Stimulated activated CD4-positive, alpha-beta T cell treated with anti-CD3 and anti-CD28 coated beads, Interleukin-12 subunit alpha, Interleukin-12 subunit beta, amount 100 ng/mL, for 4 hours (primary cell): Measurements from ENCODE around the gene WWC1.
A peak's percentile ranks its signal among the peaks of the same experiment; 100 is the strongest.

Source experiments
- DNase-seq: peaks from one replicate; pipeline ENCODE4 v3.0.0-alpha.2; 2020

Gene WWC1

GRCh38 chr5:168451565-168451964 is 160.1 kb downstream of the WWC1 start:
- DNase-seq: no peak

DNA sequence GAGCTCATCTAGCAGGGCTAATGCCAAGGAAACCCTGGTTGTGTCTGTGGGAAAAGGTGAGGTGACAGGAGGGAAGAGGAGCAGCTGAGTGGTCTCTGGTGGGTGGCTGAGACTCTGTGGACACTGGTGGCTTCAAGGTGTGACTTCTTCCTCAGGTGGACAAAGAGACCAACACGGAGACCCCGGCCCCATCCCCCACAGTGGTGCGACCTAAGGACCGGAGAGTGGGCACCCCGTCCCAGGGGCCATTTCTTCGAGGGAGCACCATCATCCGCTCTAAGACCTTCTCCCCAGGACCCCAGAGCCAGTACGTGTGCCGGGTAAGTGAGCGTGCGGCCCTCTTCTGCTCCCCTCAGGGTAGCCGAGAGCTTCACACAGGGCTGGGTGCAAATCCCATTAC is 163.8 kb downstream of the WWC1 start:
- DNase-seq: no peak

- DNase-seq: no peak
Observed at GRCh38 chr5:168457542-168457941, 166.1 kb downstream of the WWC1 start.

DNA sequence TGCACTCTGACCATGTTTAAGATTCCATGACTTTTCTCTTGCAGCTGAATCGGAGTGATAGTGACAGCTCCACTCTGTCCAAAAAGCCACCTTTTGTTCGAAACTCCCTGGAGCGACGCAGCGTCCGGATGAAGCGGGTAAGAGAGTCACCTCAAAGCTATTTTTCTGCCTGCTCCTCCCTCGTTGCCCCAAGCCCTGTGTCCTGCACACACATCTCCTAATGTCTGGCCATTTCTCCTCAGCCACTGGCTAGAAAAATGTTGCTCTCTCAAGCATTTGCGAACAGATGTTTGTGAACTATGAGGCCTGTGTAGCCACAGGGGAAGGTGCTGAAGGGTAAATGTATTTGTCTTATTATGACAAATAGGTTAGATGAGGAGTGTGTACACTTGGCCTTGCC is 169.2 kb downstream of the WWC1 start:
- no peak for DNase-seq

GRCh38 chr5:168463081-168463480 is 171.6 kb downstream of the WWC1 start:
- DNase-seq: no peak

DNA sequence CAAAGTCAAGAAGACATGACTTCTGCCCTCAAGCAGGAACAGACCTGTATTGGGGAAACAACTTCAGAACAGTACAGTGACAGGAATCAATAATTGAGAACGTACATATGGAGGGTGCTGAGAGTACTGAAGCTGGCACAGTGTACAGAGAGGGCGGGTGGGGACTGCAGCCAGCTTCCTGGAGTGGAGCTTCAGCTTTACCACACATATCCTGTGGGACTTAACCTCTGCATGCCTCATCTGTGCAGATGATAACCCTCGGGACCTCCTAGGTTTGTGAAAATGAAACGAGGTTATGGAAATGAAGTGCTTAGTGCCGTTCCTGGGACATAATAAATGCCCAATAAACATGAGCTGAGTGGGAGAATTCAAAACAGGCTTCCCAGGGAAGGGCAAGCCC is 172.8 kb downstream of the WWC1 start:
- no peak for DNase-seq

- no peak for DNase-seq
Observed at GRCh38 chr5:168464641-168465040, 173.2 kb downstream of the WWC1 start.

GRCh38 chr5:168467755-168468330 is 176.4 kb downstream of the WWC1 start:
- DNase-seq: no peak

- no peak for DNase-seq
Observed at GRCh38 chr5:168468836-168469235, 177.4 kb downstream of the WWC1 start.

DNA sequence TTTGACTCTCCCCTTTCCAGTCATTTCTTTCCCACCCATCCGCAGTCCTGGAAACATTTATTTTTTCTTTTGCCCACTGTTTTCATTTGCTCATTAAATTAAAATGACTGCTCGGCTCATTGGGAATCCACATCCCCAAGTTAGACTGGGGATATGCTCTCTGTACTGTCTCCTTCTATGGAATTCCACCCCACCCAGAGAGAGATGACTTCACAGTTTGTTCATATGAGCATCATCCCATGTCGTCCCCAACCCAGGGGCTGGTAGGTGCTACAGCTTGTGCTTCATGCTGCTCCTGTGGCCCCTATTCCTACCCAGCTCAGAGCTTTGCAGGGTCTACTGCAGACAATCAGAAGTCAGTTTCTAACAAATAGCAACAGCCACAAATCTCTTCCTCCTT is 178.4 kb downstream of the WWC1 start:
- no peak for DNase-seq

DNA sequence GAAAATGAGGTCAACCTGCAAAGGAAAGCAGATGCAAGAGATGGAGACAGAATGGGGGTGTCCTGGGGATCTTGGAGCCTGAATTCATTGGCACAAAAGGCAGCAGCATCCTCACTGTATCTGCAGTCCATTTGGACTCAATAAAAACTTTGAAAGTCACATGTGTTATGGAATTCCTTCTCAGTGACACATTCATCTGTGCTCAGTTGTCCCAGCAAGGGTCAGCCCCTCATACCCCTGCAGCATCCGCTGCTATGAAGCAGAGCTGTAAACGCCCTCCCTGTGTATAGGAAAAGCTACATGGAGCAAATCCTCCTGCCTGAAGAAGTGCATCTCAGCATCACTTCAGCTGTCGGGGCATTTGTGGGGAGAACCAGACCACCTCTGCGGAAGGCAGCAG is 180.3 kb downstream of the WWC1 start:
- no peak for DNase-seq

DNA sequence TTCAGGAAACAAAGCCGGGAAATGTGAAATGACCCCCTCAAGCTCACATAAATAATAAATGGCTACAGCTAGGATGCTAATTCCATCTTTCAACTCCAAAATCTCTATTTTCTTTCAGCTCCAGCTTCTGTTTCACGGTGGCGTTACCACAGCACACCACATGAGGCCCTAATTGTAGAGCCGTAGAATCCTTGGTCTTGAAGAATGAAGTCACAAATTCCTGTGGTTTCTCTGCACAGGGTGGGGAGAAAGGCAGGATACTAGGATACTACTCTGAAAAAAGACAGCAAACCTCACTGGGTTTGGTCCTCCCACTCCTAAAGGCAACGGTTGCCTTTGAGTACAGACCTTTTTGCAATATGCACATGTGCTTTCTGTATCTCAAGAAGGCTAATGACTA is 180.9 kb downstream of the WWC1 start:
- DNase-seq: no peak

DNA sequence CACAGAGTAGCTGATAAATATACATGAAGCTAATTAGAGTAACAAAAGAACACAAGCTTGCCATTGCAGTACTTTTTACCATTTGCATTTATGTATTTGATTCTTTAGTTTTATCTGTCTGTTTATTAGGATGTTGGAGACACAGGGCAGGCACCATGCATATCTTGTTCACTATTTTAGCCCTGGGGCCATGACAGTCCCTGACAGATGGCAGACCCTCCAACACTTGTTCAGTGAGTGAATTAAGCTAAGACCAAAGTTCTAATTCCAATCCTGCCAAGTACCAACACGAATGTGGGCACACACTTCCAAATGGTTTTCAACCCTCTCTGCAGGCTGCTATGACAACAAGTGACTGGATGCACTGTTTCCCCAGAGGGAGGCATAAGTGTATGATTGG is 182.9 kb downstream of the WWC1 start:
- no peak for DNase-seq

DNA sequence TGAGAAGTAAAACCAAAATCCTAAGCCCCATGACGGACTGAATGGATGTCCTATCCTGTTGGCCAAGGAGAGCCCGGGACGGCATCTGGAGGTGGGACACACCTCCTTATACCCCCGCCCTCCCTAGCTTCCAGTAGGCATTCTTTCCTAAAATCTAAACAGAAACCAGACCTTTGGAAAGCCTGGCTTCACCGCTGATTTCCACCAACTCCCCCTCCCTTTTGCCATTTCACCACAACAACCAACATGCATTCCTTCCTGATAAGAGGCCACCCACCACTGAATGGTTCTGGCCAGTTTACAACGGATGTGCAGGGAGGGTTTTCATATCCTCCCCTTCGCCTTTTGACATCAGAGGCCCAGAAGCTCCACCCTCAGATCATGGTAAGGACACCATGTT is 185.6 kb downstream of the WWC1 start:
- no peak for DNase-seq

- no peak for DNase-seq
Observed at GRCh38 chr5:168479166-168479565, 187.7 kb downstream of the WWC1 start.

DNA sequence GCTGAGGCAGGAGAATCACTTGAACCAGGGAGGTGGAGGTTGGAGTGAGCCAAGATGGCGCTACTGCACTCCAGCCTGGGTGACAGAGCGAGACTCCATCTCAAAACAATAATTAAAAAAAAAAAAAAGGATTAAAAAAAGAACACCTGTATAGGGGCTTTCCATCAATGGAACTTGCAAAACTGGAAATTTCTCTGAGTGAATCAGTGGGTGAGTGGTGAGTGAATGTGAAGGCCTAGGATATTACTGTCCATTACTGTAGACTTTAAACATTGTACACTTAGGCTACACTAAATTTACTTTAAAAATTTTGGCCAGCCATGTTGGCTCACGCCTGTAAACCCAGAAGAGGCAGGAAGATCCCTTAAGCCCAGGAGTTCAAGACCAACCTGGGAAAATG is 189.2 kb downstream of the WWC1 start:
- DNase-seq: no peak

DNA sequence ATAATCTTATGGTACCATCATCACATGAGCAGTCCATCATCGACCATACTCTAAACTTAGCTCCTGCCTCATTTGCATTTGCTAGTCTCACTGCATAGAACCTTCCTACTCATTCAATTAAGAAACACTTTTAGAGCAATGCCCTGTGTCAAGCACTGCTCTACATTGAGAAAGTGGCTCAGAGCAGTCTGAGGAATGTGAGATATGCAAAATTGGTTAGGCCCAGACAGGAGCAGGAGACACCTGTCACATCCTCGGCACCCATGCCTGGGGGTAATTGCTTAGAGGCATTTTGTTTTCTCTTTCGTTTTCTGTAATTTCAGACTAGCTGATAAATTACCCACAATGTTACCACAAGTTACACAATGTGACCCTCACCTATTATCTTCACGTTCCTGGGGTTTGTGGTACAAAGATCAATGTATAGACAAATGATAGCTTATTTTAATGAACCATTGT is 189.9 kb downstream of the WWC1 start:
- no peak for DNase-seq

GRCh38 chr5:168482361-168482760 is 190.9 kb downstream of the WWC1 start:
- no peak for DNase-seq

GRCh38 chr5:168486136-168486879 is 194.9 kb downstream of the WWC1 start, which contains the start of gene RARS1:
TSS of gene RARS1 (plus strand) at chr5:168486471. CDS start at chr5:168486499, 28 bp downstream.
- peak; percentile 87 for DNase-seq

DNA sequence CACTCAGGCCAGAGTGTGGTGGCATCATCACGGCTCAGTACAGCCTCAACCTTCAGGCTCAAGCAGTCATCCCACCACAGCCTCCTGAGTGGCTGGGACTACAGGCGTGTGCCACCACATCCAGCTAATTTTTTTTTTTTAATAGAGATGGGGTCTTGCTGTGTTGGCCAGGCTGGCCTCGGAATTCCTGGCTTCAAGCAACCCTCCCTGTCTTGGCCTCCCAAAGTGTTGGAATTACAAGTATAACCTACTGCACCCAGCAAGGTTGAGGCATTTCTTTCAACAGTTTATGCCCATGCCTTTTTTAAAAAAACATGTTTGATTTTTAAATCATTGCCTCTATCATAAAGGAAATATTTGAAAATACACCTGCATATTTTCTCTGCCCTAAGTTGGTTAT is 197.6 kb downstream of the WWC1 start:
- DNase-seq: no peak

GRCh38 chr5:168494057-168494555 is 202.7 kb downstream of the WWC1 start:
- DNase-seq: no peak

DNA sequence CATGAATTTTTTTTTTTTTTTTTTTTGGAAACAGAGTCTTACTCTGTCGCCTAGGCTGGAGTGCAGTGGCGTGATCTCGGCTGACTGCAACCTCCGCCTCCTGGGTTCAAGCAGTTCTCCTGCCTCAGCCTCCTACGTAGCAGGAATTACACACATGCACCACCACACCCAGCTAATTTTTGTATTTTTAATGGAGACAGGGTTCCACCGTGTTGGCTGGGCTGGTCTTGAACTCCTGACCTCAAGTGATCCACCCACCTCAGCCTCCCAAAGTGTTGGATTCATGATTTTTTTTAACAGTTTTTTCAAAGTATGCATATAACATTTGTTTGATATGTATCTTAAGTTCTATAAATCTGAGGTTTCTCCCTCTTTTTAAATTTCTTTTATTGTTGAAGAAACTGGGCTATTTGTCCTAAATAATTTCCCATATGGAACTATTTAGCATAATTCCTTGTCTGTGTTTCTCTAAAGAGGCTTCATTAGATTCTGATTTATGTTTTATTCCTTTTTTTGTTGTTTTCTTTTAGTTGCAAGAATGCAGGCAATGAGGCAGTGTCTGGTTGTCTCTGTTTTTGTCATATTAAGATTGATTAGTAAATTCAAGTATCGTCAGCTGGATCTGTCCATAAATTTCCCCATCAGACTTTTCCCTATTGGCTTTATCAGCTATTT is 211.3 kb downstream of the WWC1 start:
- DNase-seq: no peak

DNA sequence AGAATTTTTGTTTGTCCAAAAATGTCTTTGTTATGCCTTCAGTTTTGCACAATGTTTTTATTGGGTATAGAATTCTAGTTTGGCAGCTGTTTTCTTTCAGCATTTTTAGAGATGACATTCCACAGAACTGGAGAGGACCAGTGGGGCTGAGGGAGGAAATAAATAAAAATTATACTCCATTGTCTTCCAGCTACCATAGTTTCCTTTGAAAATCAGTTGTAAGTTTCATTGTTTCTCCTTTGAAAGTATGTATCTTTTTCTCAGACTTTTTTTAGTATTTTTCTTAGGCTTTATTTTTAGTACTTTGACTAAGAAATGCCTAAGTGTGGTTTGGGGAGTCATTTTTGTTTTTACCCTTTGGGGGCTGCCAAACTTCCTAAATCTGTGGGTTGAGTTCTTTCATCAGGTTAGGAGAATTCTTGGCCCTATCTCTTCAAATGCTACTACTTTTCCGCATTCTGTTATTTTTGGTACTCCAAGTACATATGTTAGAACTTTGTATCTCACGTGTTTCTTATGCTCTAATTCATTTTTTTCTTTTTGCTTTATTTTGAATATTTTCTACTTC is 222.5 kb downstream of the WWC1 start:
- DNase-seq: no peak
